Activated CD8-positive, alpha-beta T cell treated with anti-CD3 and anti-CD28 coated beads, Interleukin-2, amount 10 ng/mL, durations not matched to agents 7 days and 5 days (primary cell): ENCODE measurements around the gene NPIPA5. TPM values are rescaled to one million over a fixed set of nuclear protein-coding genes. Genes with fewer than 3 reads are reported as not detected.
"Not testable (repeated sequence)": the region's sequence is repeated elsewhere in the genome, so short reads cannot be mapped to it uniquely, and the experiment has no call there.

Experiments used
- ATAC-seq: fragments of 150-1000 bp; cut with Tn5 transposase; one replicate; pipeline ENCODE4 v1.10.0; 2021; ENCODE audit warnings: moderate library complexity
- CTCF ChIA-PET: fragments of 350-600 bp; sonication (Branson Sonifier 250); formaldehyde crosslinking; loops from one replicate; lab custom pipeline; 2021; ENCODE audit warnings: antibody characterized with exemption; lab: Charles Lee
- POLR2A ChIA-PET: fragments of 350-600 bp; sonication (Branson Sonifier 250); formaldehyde crosslinking; loops from one replicate; lab custom pipeline; 2021; ENCODE audit warnings: antibody characterized with exemption; lab: Charles Lee
- DNase-seq: peaks from one replicate; pipeline ENCODE4 v3.0.0-alpha.2; 2020
- H3K27ac Mint-ChIP-seq: one replicate; pipeline ENCODE4 v1.8.0; 2021; ENCODE audit warnings: mild to moderate bottlenecking, mixed read lengths
- H3K27me3 Mint-ChIP-seq: one replicate; pipeline ENCODE4 v1.8.0; 2021; ENCODE audit warnings: low read depth, mixed read lengths
- H3K36me3 Mint-ChIP-seq: one replicate; pipeline ENCODE4 v1.8.0; 2021; ENCODE audit warnings: low read depth, mixed read lengths
- H3K4me1 Mint-ChIP-seq: one replicate; pipeline ENCODE4 v1.8.0; 2021; ENCODE audit warnings: low read depth, mixed read lengths
- H3K4me3 Mint-ChIP-seq: one replicate; pipeline ENCODE4 v1.8.0; 2021; ENCODE audit warnings: mild to moderate bottlenecking, mixed read lengths
- H3K9me3 Mint-ChIP-seq: one replicate; pipeline ENCODE4 v1.8.0; 2022; ENCODE audit warnings: mixed read lengths; ENCODE audit not compliant: insufficient read depth
- total RNA-seq, 2 experiments: library from RNA; stranded (reverse); gene quantifications; one replicate each; pipeline ENCODE4 v1.2.3, GENCODE V29; 2021

The NPIPA5 gene
- total RNA-seq = 1 to 10 TPM; 1.3 to 4.7 TPM

- POLR2A ChIA-PET, H3K4me3 Mint-ChIP-seq, DNase-seq, H3K4me1 Mint-ChIP-seq, H3K27ac Mint-ChIP-seq, H3K27me3 Mint-ChIP-seq, CTCF ChIA-PET, H3K9me3 Mint-ChIP-seq, ATAC-seq, H3K36me3 Mint-ChIP-seq: not testable (repeated sequence)
Measured at GRCh38 chr16:15378194-15378593, at the start of gene NPIPA5. Gene NPIPA5, minus strand, starts transcription at chr16:15378294. Its CDS starts 0 bp downstream, at chr16:15378294.

- POLR2A ChIA-PET = no interaction called here
- Mint-ChIP-seq H3K4me3 (no peak overlapping the region), H3K27me3 (peaks cover 6% of the 10 kb centered on the region), H3K4me1 (peaks cover 2% of the 10 kb centered on the region), H3K27ac (no peak overlapping the region), H3K36me3 (no peaks in the 10 kb centered on the region), H3K9me3 (no peaks in the 10 kb centered on the region)
- peak; percentile 57 for ATAC-seq
- DNase-seq = peak; percentile 65
- CTCF ChIA-PET = interaction anchor here (0.6 to 1.8 kb wide), 9 partner anchors 9 to 328 kb away, joined by 3 to 13 read pairs (median 3); partner anchors contain the start of gene MARF1
Measured at GRCh38 chr16:15427648-15428239, 49.6 kb upstream of the NPIPA5 start.

GRCh38 chr16:15426796-15427195, 48.7 kb upstream of the NPIPA5 start:
- Mint-ChIP-seq H3K27me3 (peaks cover 6% of the 10 kb centered on the region), H3K4me3 (no peak overlapping the region), H3K9me3 (no peaks in the 10 kb centered on the region), H3K4me1 (peaks cover 2% of the 10 kb centered on the region), H3K27ac (no peak overlapping the region), H3K36me3 (no peaks in the 10 kb centered on the region)
- no peak for DNase-seq
- ChIA-PET CTCF (interaction anchor here (0.6 to 1.5 kb wide), 5 partner anchors 10 to 371 kb away, joined by 3 to 9 read pairs (median 3); partner anchors contain the start of genes MARF1 and NTAN1), POLR2A (no interaction called here)
- ATAC-seq = no peak

GRCh38 chr16:15425861-15426260, 47.8 kb upstream of the NPIPA5 start:
- Mint-ChIP-seq H3K27ac (no peak overlapping the region), H3K9me3 (no peaks in the 10 kb centered on the region), H3K4me3 (no peak overlapping the region), H3K27me3 (peaks cover 8% of the 10 kb centered on the region), H3K4me1 (peaks cover 2% of the 10 kb centered on the region), H3K36me3 (no peaks in the 10 kb centered on the region)
- no peak for DNase-seq
- ATAC-seq = no peak
- CTCF ChIA-PET = interaction anchor here (1.3 to 2.8 kb wide), 4 partner anchors 10 to 123 kb away, joined by 3 to 9 read pairs (median 3); no protein-coding TSS in a partner anchor
- POLR2A ChIA-PET = no interaction called here

GRCh38 chr16:15422222-15422621, 44.1 kb upstream of the NPIPA5 start:
- DNase-seq (no peak), ATAC-seq (no peak)
- Mint-ChIP-seq H3K36me3 (no peaks in the 10 kb centered on the region), H3K4me1 (no peaks in the 10 kb centered on the region), H3K27me3 (peaks cover 8% of the 10 kb centered on the region), H3K4me3 (no peak overlapping the region), H3K9me3 (no peaks in the 10 kb centered on the region), H3K27ac (no peak overlapping the region)
- ChIA-PET POLR2A (interaction anchor here (0.8 kb wide), 1 partner anchor 1501 kb away, joined by 3 read pairs; no protein-coding TSS in a partner anchor), CTCF (interaction anchor here (1.5 kb wide), 1 partner anchor 8 kb away, joined by 3 read pairs; no protein-coding TSS in a partner anchor)

GRCh38 chr16:15421696-15422095, 43.6 kb upstream of the NPIPA5 start:
- ATAC-seq, POLR2A ChIA-PET, H3K4me3 Mint-ChIP-seq, DNase-seq, H3K9me3 Mint-ChIP-seq, H3K4me1 Mint-ChIP-seq, H3K27me3 Mint-ChIP-seq, H3K36me3 Mint-ChIP-seq, H3K27ac Mint-ChIP-seq: not testable (repeated sequence)
- CTCF ChIA-PET = interaction anchor here (1.5 kb wide), 1 partner anchor 9 kb away, joined by 3 read pairs; no protein-coding TSS in a partner anchor

- Mint-ChIP-seq H3K27me3 (peaks cover 9% of the 10 kb centered on the region), H3K4me3 (no peak overlapping the region), H3K36me3 (no peaks in the 10 kb centered on the region), H3K4me1 (no peaks in the 10 kb centered on the region), H3K27ac (no peak overlapping the region), H3K9me3 (no peaks in the 10 kb centered on the region)
- no peak for ATAC-seq
- POLR2A ChIA-PET = no interaction called here
- no peak for DNase-seq
- CTCF ChIA-PET = no interaction called here
Measured at GRCh38 chr16:15418206-15418605, 40.1 kb upstream of the NPIPA5 start.

- no peaks in the 10 kb centered on the region for H3K4me1 Mint-ChIP-seq
- peaks cover 9% of the 10 kb centered on the region for H3K27me3 Mint-ChIP-seq
- no peak overlapping the region for H3K27ac Mint-ChIP-seq
- no peak overlapping the region for H3K4me3 Mint-ChIP-seq
- ChIA-PET POLR2A (no interaction called here), CTCF (no interaction called here)
- H3K36me3 Mint-ChIP-seq = no peaks in the 10 kb centered on the region
- ATAC-seq = no peak
- no peaks in the 10 kb centered on the region for H3K9me3 Mint-ChIP-seq
- no peak for DNase-seq
Measured at GRCh38 chr16:15417197-15417596, 39.1 kb upstream of the NPIPA5 start.

GRCh38 chr16:15415511-15415985, 37.5 kb upstream of the NPIPA5 start:
- Mint-ChIP-seq H3K27me3 (peaks cover 7% of the 10 kb centered on the region), H3K4me3 (no peak overlapping the region), H3K27ac (no peak overlapping the region), H3K4me1 (no peaks in the 10 kb centered on the region), H3K36me3 (no peaks in the 10 kb centered on the region), H3K9me3 (no peaks in the 10 kb centered on the region)
- POLR2A ChIA-PET = no interaction called here
- CTCF ChIA-PET = no interaction called here
- ATAC-seq = no peak
- DNase-seq = no peak

GRCh38 chr16:15409476-15409875, 31.4 kb upstream of the NPIPA5 start:
- H3K4me1 Mint-ChIP-seq, CTCF ChIA-PET, H3K36me3 Mint-ChIP-seq, H3K9me3 Mint-ChIP-seq, H3K27ac Mint-ChIP-seq, POLR2A ChIA-PET, H3K27me3 Mint-ChIP-seq, DNase-seq, ATAC-seq, H3K4me3 Mint-ChIP-seq: not testable (repeated sequence)

- H3K27ac Mint-ChIP-seq, POLR2A ChIA-PET, H3K4me1 Mint-ChIP-seq, H3K27me3 Mint-ChIP-seq, H3K9me3 Mint-ChIP-seq, H3K4me3 Mint-ChIP-seq, CTCF ChIA-PET, ATAC-seq, DNase-seq, H3K36me3 Mint-ChIP-seq: not testable (repeated sequence)
Measured at GRCh38 chr16:15407756-15408155, 29.7 kb upstream of the NPIPA5 start.

- DNase-seq (no peak), ATAC-seq (no peak)
- CTCF ChIA-PET = no interaction called here
- POLR2A ChIA-PET = no interaction called here
- Mint-ChIP-seq H3K27me3 (peaks cover 5% of the 10 kb centered on the region), H3K4me3 (no peak overlapping the region), H3K36me3 (no peaks in the 10 kb centered on the region), H3K9me3 (no peaks in the 10 kb centered on the region), H3K27ac (no peak overlapping the region), H3K4me1 (no peaks in the 10 kb centered on the region)
Measured at GRCh38 chr16:15404792-15405191, 26.7 kb upstream of the NPIPA5 start.
